Epidermal melanocyte (primary cell): ENCODE measurements around the gene OGFOD1.

ENCODE experiments used
- DNase-seq: peaks from one replicate; pipeline ENCODE4 v3.0.0; 2011; ENCODE audit warnings: low spot score; ENCODE audit not compliant: insufficient read length

Gene OGFOD1

GRCh38 chr16:56450986-56451752 is at the start of gene OGFOD1, which contains the start of gene NUDT21:
OGFOD1 (plus strand) TSS chr16:56451554; CDS start chr16:56451613, 59 bp downstream.
NUDT21 (minus strand) TSS chr16:56451332; CDS start chr16:56451202, 130 bp downstream.
- peak; percentile 99 for DNase-seq

- no peak for DNase-seq
Measured at GRCh38 chr16:56405977-56406672, 45.2 kb upstream of the OGFOD1 start.

GRCh38 chr16:56408379-56409098 is 42.8 kb upstream of the OGFOD1 start:
- DNase-seq = no peak

GRCh38 chr16:56409195-56409594 is 42.2 kb upstream of the OGFOD1 start:
- no peak for DNase-seq

GRCh38 chr16:56411123-56411522 is 40.2 kb upstream of the OGFOD1 start:
- no peak for DNase-seq

GRCh38 chr16:56411624-56412023 is 39.7 kb upstream of the OGFOD1 start:
- no peak for DNase-seq

GRCh38 chr16:56413381-56413780 is 38.0 kb upstream of the OGFOD1 start:
- no peak for DNase-seq

- DNase-seq = no peak
Measured at GRCh38 chr16:56414366-56414765, 37.0 kb upstream of the OGFOD1 start.

- DNase-seq = no peak
Measured at GRCh38 chr16:56415875-56416274, 35.5 kb upstream of the OGFOD1 start.

GRCh38 chr16:56417138-56417537 is 34.2 kb upstream of the OGFOD1 start:
- DNase-seq = no peak

GRCh38 chr16:56419740-56420548 is 31.4 kb upstream of the OGFOD1 start:
- no peak for DNase-seq

GRCh38 chr16:56420613-56421012 is 30.7 kb upstream of the OGFOD1 start:
- no peak for DNase-seq

GRCh38 chr16:56421313-56421712 is 30.0 kb upstream of the OGFOD1 start:
- DNase-seq = no peak

GRCh38 chr16:56421976-56422669 is 29.2 kb upstream of the OGFOD1 start:
- no peak for DNase-seq

- DNase-seq = no peak
Measured at GRCh38 chr16:56422896-56423441, 28.4 kb upstream of the OGFOD1 start.

- DNase-seq = peak; percentile 19
Measured at GRCh38 chr16:56423584-56424403, 27.6 kb upstream of the OGFOD1 start.

- no peak for DNase-seq
Measured at GRCh38 chr16:56424404-56424764, 27.0 kb upstream of the OGFOD1 start.

GRCh38 chr16:56424791-56425438 is 26.4 kb upstream of the OGFOD1 start:
- no peak for DNase-seq

GRCh38 chr16:56425439-56425832 is 25.9 kb upstream of the OGFOD1 start, which contains the start of gene AMFR:
AMFR (minus strand) TSS chr16:56425545; CDS start chr16:56425327, 218 bp downstream.
- peak; percentile 55 for DNase-seq
